Activated CD8-positive, alpha-beta memory T cell treated with anti-CD3 and anti-CD28 coated beads, Interleukin-2, amount 50 U/mL, for 1 hour (primary cell): ENCODE data around the gene EML5.
A peak's percentile ranks its signal among the peaks of the same experiment; 100 is the strongest.
"Not testable (repeated sequence)": the region's sequence is repeated elsewhere in the genome, so short reads cannot be mapped to it uniquely, and the experiment has no call there.

Source experiments
- DNase-seq: peaks from one replicate; pipeline ENCODE4 v3.0.0-alpha.2; 2020; ENCODE audit errors: extremely low read depth

Gene EML5

DNA sequence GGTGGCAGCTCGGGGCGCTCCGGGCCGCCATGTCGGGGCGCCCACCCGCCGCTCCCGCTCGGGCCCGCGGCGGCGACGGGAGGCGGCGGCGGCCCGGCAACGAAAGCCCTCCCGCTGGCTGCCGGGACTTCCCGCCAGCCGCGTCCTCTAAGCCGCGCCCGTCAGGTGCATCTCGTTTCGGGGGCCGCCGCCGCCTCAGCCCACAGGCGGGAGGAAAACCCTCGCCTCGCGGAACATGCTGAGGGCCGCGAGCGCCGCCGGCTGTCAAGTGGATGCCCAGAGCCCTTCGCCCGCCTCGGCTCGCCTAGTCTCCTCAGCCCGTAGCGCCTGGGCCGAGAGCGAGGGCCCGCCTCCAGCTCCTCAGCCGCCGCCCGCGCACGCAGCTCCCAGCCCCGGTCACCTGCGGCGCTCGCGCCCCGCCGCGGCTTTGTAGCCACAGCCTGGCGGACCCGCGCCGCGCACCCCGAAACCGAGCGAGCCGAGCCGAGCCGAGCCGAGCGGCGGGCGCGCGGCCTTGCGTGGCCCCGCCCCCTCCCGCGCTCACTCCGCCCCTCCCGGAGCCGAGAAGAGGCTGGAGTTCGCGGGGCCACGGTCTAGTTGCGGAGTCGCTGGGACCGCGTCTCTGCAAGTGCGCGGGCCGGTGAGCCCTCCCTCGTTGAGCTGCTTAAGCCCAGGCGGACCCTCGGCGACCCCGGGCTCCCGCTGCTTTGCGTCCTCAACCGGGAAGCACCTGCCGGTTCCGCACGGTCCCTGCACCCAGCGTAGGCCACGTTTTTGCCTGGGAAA, at the start of gene EML5:
TSS of gene EML5 (minus strand) at position 481 of the 786 bp plus-strand sequence. CDS start at position 31, 450 bp downstream.
- peak; percentile 36 for DNase-seq

- DNase-seq, result no peak
Measured at GRCh38 chr14:88842414-88842813, 49.7 kb upstream of the EML5 start.

DNA sequence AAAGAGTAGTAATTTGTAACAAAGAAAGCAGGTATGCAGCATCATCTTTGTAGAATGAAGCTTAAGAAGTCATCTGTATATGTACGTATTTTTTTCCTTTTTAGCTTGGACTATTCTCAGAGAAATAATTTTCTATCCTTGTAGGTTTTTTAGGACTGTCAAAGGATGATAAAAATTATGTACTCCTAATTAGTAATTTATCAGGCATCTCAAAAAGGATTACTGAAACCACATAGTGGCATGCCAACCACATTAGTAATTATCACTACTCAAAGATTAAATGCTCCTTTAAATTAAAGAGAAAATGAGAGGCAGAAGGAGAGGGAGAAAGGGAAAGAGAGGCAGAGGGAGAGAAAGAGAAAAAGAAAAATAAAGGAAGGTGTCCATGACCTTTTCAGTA, 49.0 kb upstream of the EML5 start:
- DNase-seq, result no peak

DNA sequence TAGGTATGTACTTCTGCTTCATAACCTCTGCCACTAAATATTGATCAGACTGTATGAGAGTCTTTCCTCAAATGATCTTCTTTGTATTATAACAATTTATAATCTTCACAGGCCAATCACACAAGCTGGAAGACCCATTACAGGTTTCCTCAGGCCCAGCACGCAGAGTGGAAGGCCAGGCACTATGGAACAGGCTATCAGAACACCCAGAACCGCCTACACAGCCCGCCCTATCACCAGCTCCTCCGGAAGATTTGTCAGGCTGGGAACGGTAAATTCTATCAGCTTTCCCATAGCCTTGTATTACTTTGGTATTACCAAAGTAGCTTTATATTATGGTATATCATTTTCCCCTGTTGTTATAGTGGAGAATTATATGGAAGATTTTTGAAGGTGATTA, 48.2 kb upstream of the EML5 start:
- no peak for DNase-seq

GRCh38 chr14:88838015-88838414, 45.3 kb upstream of the EML5 start:
- no peak for DNase-seq

DNA sequence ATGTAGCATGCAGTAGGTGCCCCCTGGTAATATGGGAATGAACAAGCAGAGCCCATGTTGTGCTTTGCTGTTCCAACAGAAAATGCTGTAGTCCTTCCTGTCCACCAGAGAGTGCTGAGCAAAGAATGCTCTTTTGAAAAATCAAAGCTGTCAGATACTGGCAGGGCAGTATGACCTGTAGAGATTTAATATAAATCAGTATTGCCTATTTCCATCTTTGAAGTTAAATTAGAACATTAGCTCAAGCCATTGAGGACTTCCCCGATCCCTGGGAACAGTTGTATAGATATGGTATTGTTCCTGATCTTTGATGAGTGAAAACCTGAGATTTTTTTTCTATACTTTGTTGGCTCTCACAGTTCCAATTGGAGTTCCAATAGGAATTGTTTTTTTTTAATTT, 44.7 kb upstream of the EML5 start:
- no peak for DNase-seq

- DNase-seq, result no peak
Measured at GRCh38 chr14:88835661-88836060, 42.9 kb upstream of the EML5 start.

DNA sequence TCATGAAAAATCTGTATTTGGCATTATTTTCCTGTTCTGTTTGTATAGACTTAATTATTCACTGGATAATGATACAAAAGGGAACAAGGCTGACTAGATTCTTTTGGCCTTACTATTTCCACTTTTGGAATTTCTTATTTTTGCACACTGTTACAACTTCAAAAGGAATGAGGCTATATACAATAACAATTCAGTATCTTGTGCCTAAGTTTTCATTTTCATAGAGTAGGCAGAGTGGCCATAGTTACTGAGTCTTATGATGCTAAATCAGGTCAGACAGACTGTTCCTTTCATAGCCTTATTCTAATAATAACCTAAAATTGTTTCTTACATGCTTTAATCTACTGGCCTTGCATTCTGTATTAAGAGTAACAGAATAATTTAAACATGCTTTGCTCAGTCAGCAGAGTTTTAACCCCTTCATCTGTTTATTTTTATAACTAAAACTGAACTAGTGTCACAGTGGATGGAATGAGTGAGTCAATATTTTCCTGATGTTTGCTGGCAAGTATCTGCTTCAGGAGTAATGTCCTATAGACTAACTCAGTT, 42.2 kb upstream of the EML5 start:
- no peak for DNase-seq

DNA sequence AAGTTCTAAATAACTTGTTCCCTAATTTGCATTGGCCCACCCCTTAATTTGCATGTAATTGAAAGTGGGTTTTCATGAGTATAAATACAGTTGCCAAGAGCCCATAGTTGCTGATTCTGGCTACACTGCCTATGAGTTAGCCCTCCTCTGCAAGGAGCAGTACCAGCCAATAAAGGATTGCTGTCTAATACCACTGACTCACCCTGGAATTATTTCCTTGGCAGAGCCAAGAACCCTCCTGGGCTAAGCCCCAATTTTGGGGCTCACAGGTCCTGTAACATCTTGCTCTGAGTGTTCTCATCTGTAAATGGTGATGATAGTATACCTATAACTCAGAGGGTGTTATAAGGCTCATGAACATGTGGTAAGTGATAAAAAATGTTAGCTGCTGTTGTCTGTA, 38.5 kb upstream of the EML5 start:
- DNase-seq, result no peak

GRCh38 chr14:88829685-88830302, 37.0 kb upstream of the EML5 start:
- no peak for DNase-seq

DNA sequence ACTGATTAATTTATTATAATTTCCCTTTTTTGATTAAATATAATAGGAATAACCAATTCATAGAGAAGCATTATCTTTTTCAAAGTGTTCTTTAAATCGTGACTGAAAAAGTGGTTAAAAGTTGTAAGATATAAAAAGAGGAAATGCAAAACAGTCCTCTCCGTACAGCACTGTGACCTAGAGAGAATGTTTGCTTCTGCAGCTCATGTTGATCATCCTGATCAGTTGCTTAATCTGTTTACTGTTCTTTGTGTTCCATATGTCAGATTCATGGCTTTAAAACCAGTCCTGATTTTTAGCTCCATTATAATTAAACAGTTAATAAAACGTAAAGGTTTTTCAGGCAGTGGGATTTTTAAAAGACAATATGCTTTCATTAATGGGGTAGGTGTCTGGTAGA, 36.4 kb upstream of the EML5 start:
- DNase-seq, result no peak

DNA sequence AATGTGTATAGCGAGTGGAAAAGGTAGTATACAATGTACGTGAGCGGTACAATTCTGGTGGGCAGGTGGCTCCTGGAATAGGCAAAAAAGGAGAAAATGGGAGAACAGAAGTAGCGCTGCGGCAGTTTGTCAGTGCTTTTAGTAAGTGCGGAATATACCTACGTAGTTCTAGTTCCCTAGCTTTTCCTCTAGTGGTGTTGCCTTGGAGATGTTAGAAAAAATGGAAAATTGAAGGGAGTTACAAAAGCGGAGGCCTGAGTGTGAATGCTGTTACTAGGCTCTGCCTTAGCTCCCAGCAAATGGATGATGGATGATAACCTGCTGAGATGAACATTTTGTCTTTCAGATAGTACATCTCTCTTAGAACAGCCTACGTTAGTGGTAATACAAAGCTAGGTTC, 32.8 kb upstream of the EML5 start:
- DNase-seq, result no peak

GRCh38 chr14:88825078-88825458, 32.3 kb upstream of the EML5 start:
- no peak for DNase-seq

DNA sequence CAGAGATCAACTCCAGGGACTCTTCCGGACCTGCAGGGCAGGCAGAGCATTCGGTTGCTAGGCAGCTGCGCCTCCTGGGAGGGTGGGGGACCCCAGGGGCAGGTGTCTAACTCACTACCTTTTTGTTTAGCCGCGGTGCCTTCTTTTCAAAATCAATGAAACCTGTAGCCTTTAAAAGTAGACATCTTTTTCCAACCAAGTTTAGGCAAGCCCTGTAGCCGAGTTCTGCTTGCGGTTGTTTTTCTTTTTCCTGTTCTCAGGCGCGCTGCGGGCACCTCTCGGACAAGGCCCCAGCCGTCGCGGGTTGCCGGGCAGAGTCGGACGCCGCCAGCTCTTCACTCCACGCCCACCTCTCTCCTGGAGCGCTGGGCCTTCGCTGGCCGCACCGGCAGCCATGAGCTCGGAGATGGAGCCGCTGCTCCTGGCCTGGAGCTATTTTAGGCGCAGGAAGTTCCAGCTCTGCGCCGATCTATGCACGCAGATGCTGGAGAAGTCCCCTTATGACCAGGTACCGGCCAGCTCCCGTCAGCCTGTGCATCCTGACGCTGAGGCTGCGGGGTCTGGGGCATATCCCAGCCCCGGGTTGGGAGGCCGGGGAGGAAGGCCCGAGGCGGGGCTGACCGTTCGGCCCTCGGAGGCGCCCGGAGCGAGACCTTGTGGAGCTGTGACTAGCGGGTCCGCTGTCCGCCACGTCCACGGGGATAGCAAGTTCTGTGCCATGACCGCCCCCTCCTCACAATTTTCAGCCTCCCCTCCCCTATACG, 31.7 kb upstream of the EML5 start, which contains the start of gene TTC8:
TSS of gene TTC8 (plus strand) at position 338 of the 764 bp plus-strand sequence. CDS start at position 395, 57 bp downstream.
- DNase-seq, result peak; percentile 61

GRCh38 chr14:88823968-88824313, 31.2 kb upstream of the EML5 start:
- no peak for DNase-seq

GRCh38 chr14:88821888-88822287, 29.1 kb upstream of the EML5 start:
- DNase-seq, result no peak

- no peak for DNase-seq
Measured at GRCh38 chr14:88821378-88821777, 28.6 kb upstream of the EML5 start.

DNA sequence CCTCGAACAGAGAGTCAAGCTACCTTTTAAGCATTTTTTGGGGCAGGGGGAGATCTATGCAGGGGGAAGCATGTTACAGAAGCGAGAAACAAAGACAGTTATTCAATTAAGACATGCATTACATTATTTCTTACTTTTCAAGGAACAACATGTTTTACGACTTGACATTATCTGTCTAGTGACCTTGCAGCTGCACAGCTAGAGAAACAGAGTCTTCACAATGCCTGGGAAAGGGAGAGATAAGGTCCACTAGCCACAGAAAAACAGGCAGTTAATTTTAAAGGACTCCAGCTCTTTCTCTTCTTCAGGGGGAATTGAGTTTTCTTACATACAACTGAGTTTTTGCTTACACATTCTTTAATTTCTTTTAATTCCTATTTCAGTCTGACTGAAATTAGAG, 26.9 kb upstream of the EML5 start:
- DNase-seq, result not testable (repeated sequence)

- no peak for DNase-seq
Measured at GRCh38 chr14:88818018-88818417, 25.3 kb upstream of the EML5 start.

DNA sequence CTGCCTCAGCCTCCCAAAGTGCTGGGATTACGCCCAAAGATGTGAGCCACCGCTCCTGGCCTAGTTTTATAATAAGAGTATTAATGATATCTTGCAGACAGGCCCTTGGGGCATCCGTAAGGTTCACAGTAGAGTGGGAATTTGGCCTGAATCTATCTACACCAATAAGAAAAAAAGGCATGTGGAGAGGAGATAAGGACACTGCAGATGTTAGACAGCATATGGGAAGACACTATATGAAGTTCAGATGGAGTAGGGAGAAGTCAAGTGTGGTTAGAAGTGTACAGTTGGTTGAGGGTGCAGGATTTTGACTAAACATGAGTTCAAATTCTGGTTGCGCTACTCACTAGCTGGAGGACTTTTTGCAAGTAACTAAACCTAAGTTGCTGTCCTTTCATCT, 23.2 kb upstream of the EML5 start:
- DNase-seq, result no peak

DNA sequence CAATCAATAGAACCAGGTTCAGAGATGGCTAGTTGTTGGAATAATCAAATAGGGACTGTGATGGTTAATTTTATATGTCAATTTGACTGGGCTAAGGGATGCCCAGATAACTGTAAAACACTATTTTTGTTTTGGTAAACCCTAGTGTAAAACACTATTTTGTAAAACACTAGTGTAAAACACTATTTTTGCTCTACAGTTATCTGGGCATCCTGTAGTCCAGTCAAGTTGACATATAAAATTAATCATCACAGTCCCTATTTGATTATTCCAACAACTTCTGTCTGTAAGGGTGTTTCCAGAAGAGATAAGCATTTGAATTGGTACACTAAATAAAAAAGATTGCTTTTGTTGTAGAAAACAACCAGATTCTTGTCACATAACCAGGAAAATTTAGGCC, 15.6 kb upstream of the EML5 start:
- DNase-seq, result no peak

- no peak for DNase-seq
Measured at GRCh38 chr14:88804477-88804876, 11.7 kb upstream of the EML5 start.

GRCh38 chr14:88804035-88804434, 11.3 kb upstream of the EML5 start:
- no peak for DNase-seq
